ENCODE results near the gene SOX5. TPM values are rescaled to one million over a fixed set of nuclear protein-coding genes. Genes with fewer than 3 reads are reported as not detected.
"Not testable (repeated sequence)": the region's sequence is repeated elsewhere in the genome, so short reads cannot be mapped to it uniquely, and the experiment has no call there.

Gene SOX5
- total and polyA plus RNA-seq, 11 donors, result 0.49 to 4.9 (median 2.5) TPM

- WGBS, 4 donors, result 77 to 93% (median 88%) methylated on average over 2 of the region's 2 CpGs
- no peak for ATAC-seq
- intact Hi-C loops (cut with DNase I), result no loop called here
- no peaks in the 10 kb centered on the region for H3K27me3 ChIP-seq
- H3K36me3 ChIP-seq, result no peaks in the 10 kb centered on the region
- H3K4me1 ChIP-seq, result no peaks in the 10 kb centered on the region
- no peak overlapping the region for H3K27ac ChIP-seq
- no peak for DNase-seq
- H3K9me3 ChIP-seq, result no peaks in the 10 kb centered on the region
- no peak overlapping the region for H3K4me3 ChIP-seq
- TF ChIP-seq POLR2A (IDR thresholded peaks at IDR 0.05), result no peak
- TF ChIP-seq, protein P1, sequence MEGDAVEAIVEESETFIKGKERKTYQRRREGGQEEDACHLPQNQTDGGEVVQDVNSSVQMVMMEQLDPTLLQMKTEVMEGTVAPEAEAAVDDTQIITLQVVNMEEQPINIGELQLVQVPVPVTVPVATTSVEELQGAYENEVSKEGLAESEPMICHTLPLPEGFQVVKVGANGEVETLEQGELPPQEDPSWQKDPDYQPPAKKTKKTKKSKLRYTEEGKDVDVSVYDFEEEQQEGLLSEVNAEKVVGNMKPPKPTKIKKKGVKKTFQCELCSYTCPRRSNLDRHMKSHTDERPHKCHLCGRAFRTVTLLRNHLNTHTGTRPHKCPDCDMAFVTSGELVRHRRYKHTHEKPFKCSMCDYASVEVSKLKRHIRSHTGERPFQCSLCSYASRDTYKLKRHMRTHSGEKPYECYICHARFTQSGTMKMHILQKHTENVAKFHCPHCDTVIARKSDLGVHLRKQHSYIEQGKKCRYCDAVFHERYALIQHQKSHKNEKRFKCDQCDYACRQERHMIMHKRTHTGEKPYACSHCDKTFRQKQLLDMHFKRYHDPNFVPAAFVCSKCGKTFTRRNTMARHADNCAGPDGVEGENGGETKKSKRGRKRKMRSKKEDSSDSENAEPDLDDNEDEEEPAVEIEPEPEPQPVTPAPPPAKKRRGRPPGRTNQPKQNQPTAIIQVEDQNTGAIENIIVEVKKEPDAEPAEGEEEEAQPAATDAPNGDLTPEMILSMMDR (IDR thresholded peaks at IDR 0.05), result no peak
Observed at GRCh38 chr12:23719493-23719892, 230.0 kb downstream of the SOX5 start.

DNA sequence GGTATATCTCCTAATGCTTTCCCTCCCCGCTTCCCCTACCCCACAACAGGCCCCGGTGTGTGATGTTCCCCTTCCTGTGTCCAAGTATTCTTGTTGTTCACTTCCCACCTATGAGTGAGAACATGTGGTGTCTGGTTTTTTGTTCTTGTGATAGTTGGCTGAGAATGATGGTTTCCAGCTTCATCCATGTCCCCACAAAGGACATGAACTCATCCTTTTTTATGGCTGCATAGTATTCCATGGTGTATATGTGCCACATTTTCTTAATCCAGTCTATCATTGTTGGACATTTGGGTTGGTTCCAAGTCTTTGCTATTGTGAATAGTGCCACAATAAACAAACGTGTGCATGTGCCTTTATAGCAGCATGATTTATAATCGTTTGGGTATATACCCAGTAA is 239.1 kb downstream of the SOX5 start:
- H3K4me1 ChIP-seq; H3K4me3 ChIP-seq; H3K27ac ChIP-seq; intact Hi-C loops (cut with DNase I); DNase-seq; H3K36me3 ChIP-seq; ATAC-seq; H3K27me3 ChIP-seq; H3K9me3 ChIP-seq: not testable (repeated sequence)
- WGBS, 4 donors, result 89 to 94% (median 92%) methylated on average over 4 of the region's 4 CpGs

GRCh38 chr12:23708185-23708837 is 241.2 kb downstream of the SOX5 start:
- WGBS, 4 donors, result 85 to 90% (median 88%) methylated on average over 6 of the region's 6 CpGs
- H3K36me3 ChIP-seq, result no peaks in the 10 kb centered on the region
- H3K27me3 ChIP-seq, result no peaks in the 10 kb centered on the region
- TF ChIP-seq, protein P1 (IDR thresholded peaks at IDR 0.05), result no peak
- TF ChIP-seq POLR2A (IDR thresholded peaks at IDR 0.05), result no peak
- no peak overlapping the region for H3K27ac ChIP-seq
- no peak for ATAC-seq
- DNase-seq, result no peak
- no peaks in the 10 kb centered on the region for H3K4me1 ChIP-seq
- intact Hi-C loops (cut with DNase I), result no loop called here
- no peak overlapping the region for H3K4me3 ChIP-seq
- H3K9me3 ChIP-seq, result no peaks in the 10 kb centered on the region

GRCh38 chr12:23707270-23707669 is 242.2 kb downstream of the SOX5 start:
- H3K4me3 ChIP-seq, result no peak overlapping the region
- intact Hi-C loops (cut with DNase I), result no loop called here
- H3K27ac ChIP-seq, result no peak overlapping the region
- 76 to 86% (median 82%) methylated on average over 5 of the region's 5 CpGs for WGBS, 4 donors
- ATAC-seq, result no peak
- TF ChIP-seq, protein P1 (IDR thresholded peaks at IDR 0.05), result no peak
- no peak for TF ChIP-seq POLR2A (IDR thresholded peaks at IDR 0.05)
- H3K27me3 ChIP-seq, result no peaks in the 10 kb centered on the region
- H3K9me3 ChIP-seq, result no peaks in the 10 kb centered on the region
- DNase-seq, result no peak
- H3K36me3 ChIP-seq, result no peaks in the 10 kb centered on the region
- H3K4me1 ChIP-seq, result no peaks in the 10 kb centered on the region

Data from heart left ventricle (tissue), 16 donors.